Peyer's patch (tissue), 4 donors: ENCODE data around the gene FAM170B. TPM values are rescaled to one million over a fixed set of nuclear protein-coding genes. Genes with fewer than 3 reads are reported as not detected.

Experiments
- DNase-seq, 3 donors: peaks; one replicate each; pipeline ENCODE4 v3.0.0-alpha.2; 2017 to 2019
- H3K27ac ChIP-seq, 4 donors: fragments of 200-600 bp; sonication (generic); one replicate each; pipeline ENCODE4 v1.5.1; 2016 to 2019
- H3K27me3 ChIP-seq, 2 donors: fragments of 200-600 bp; sonication (generic); one replicate each; pipeline ENCODE4 v1.5.1; 2019
- H3K36me3 ChIP-seq, 3 donors: fragments of 200-600 bp; sonication (generic); one replicate each; pipeline ENCODE4 v1.5.1; 2016 to 2019
- H3K4me1 ChIP-seq, 4 donors: fragments of 200-600 bp; sonication (generic); one replicate each; pipeline ENCODE4 v1.5.1; 2016 to 2019
- H3K4me3 ChIP-seq, 4 donors: fragments of 200-600 bp; sonication (generic); 1 replicate in 3 of 4; 2 replicates in 1 of 4; pipeline ENCODE4 v1.5.1; 2016 to 2019; ENCODE audit warnings: mild to moderate bottlenecking in 1 of 4
- H3K9me3 ChIP-seq, 4 donors: fragments of 200-600 bp; sonication (generic); one replicate each; pipeline ENCODE4 v1.5.1; 2016 to 2019; ENCODE audit warnings: mild to moderate bottlenecking in 1 of 4
- POLR2A ChIP-seq, 2 donors: fragments of 450-650 bp; IDR thresholded peaks; one replicate each; pipeline ENCODE4 v1.5.1; 2017; ENCODE audit warnings: antibody characterized with exemption in 2 of 2, mild to moderate bottlenecking in 2 of 2, moderate library complexity in 2 of 2
- total RNA-seq, 4 donors: library from RNA; depleted of rRNA; stranded (reverse); fragments of >200 nt; gene quantifications; one replicate each; pipeline ENCODE4 v1.1.0, GENCODE V29; 2016
- TF ChIP-seq, protein P1 (sequence below), 6 experiments: fragments of 450-650 bp in 4 of 6; fragments of 200-600 bp in 2 of 6; sonication (generic) in 1 of 6; IDR thresholded peaks; one replicate each; pipeline ENCODE4 v1.5.1; 2017 to 2019; ENCODE audit warnings: antibody characterized with exemption in 6 of 6, mild to moderate bottlenecking in 3 of 6, moderate library complexity in 1 of 6

The FAM170B gene
- total RNA-seq, 4 donors from 2014 or later: not detected

DNA sequence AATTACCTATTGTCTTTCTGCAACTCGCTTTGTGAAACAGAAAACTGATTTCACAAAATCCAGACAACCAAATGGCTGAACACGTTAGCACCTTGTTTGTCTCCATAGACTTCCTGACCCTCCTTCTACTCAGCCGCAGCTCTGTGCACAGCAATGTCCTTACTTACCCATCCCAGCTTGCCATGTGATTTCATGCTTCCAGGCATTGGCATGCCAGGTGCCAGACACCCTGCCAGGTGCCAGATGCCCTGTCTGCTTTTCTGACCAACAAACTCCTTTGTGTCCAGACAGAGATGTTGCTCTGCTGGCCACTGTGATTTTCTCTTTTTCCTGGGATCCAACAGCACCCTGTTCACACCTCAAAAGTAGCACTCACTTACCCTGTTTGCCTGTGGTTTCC, 16.1 kb upstream of the FAM170B start:
- H3K36me3 ChIP-seq: no peaks in the 10 kb centered on the region
- no peak overlapping the region for H3K4me3 ChIP-seq
- no peak for TF ChIP-seq POLR2A (IDR thresholded peaks at IDR 0.05)
- TF ChIP-seq, protein P1, sequence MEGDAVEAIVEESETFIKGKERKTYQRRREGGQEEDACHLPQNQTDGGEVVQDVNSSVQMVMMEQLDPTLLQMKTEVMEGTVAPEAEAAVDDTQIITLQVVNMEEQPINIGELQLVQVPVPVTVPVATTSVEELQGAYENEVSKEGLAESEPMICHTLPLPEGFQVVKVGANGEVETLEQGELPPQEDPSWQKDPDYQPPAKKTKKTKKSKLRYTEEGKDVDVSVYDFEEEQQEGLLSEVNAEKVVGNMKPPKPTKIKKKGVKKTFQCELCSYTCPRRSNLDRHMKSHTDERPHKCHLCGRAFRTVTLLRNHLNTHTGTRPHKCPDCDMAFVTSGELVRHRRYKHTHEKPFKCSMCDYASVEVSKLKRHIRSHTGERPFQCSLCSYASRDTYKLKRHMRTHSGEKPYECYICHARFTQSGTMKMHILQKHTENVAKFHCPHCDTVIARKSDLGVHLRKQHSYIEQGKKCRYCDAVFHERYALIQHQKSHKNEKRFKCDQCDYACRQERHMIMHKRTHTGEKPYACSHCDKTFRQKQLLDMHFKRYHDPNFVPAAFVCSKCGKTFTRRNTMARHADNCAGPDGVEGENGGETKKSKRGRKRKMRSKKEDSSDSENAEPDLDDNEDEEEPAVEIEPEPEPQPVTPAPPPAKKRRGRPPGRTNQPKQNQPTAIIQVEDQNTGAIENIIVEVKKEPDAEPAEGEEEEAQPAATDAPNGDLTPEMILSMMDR (IDR thresholded peaks at IDR 0.05): no peak

DNA sequence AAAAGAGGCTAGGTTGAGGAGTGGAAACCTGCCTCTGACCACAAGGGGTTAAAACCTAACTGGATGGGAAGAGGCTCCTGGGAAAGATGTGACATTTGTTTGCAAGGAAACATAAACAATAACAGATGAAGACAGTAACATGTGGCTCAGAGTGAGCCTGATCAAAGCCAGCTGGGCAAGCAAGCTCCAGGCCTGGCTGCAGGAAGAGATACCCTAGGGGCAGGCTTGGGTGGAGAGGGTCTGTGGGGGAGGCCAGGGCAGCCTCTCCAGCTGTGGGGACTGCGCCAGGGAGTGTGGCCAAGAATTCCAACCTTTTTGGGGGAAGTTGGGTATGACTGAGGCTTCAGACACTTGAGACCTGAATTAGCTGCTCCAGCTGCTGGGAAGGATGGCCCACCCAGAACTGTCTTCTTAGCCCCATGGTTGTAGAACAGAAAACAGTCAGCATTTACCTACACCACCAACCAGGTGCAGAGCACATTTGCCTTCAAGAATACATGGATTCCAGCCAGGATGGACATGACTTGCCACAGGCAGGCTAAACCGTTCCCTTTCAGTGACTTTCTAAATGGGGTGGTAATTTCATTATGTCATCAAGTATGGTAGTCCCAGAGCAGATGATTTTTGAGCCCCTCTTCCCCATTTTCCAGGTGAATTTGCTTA, 10.4 kb upstream of the FAM170B start:
- no peak for DNase-seq
- H3K27ac ChIP-seq: no peak overlapping the region
- TF ChIP-seq, protein P1 (IDR thresholded peaks at IDR 0.05): no peak
- no peak for TF ChIP-seq POLR2A (IDR thresholded peaks at IDR 0.05)
- no peaks in the 10 kb centered on the region for H3K9me3 ChIP-seq
- no peaks in the 10 kb centered on the region for H3K36me3 ChIP-seq
- H3K4me1 ChIP-seq: no peaks in the 10 kb centered on the region
- no peaks in the 10 kb centered on the region for H3K27me3 ChIP-seq
- no peak overlapping the region for H3K4me3 ChIP-seq

More for the DNA sequence above, 16.1 kb upstream of the FAM170B start:
- DNase-seq: no peak
- H3K27me3 ChIP-seq: no peaks in the 10 kb centered on the region
- no peaks in the 10 kb centered on the region for H3K9me3 ChIP-seq
- H3K4me1 ChIP-seq: no peaks in the 10 kb centered on the region
- H3K27ac ChIP-seq: no peak overlapping the region

DNA sequence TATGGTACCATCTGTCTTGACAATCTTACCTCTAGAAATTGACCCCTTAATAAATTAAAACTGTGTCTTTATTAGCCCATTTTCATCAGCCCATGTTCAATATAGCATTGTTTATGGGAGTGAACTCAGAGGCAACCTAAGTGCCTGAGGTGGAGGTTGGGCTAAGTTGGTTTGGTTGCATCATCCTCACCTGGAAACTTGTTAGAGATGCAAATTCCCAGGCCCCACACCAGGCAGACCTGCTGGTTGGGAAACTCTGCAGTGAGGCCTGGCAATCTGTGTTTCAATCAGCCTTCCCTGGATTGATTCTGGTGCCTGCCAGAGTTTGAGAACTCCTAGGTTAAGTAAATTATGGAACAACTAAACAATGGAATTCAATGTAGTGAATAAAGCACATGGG, 9.4 kb upstream of the FAM170B start:
- H3K36me3 ChIP-seq: no peaks in the 10 kb centered on the region
- H3K4me1 ChIP-seq: no peaks in the 10 kb centered on the region
- H3K4me3 ChIP-seq: no peak overlapping the region
- no peaks in the 10 kb centered on the region for H3K9me3 ChIP-seq
- TF ChIP-seq, protein P1 (IDR thresholded peaks at IDR 0.05): no peak
- no peak for TF ChIP-seq POLR2A (IDR thresholded peaks at IDR 0.05)
- H3K27me3 ChIP-seq: no peaks in the 10 kb centered on the region
- no peak for DNase-seq
- no peak overlapping the region for H3K27ac ChIP-seq

DNA sequence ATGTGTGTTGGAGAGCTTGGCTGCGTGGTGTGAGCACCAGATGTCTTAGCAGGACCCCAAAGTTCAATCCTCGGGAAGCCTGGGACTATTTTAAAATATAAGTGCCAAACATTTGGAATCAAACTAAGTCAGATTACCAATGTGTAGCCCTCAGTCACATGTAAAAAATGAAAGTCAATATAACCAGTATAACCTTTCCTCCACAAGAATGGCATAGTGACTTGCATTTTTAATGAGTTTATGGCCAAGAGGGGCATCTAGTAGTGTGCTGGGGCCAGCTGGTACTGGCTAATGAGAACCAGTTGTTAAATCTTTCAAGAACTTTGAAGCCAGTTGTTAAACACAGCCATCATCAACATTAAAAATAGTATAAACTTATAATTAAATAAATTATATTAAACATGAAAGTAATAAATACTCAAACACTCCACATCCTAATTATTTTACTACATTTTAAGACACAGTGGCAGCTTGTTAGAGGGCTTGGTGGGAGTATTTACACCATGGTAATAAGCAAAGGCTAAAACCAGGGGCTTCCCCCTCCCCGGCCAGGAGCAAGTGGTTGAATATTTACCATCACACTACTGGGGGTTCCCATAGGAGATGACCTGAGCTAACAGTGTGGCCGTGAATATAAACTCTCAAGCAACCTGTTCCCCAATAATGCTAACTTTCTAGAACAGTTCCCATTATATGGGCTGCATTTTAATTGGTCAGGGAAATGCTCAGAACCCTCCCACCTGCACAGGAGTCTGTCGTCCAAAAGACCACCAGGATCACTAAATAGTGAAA, 7.9 kb upstream of the FAM170B start:
- Histone ChIP-seq H3K36me3 (no peaks in the 10 kb centered on the region), H3K27me3 (no peaks in the 10 kb centered on the region), H3K4me1 (no peaks in the 10 kb centered on the region), H3K27ac (no peak overlapping the region), H3K9me3 (no peaks in the 10 kb centered on the region), H3K4me3 (no peak overlapping the region)
- DNase-seq: no peak
- TF ChIP-seq, protein P1 (IDR thresholded peaks at IDR 0.05): no peak
- TF ChIP-seq POLR2A (IDR thresholded peaks at IDR 0.05): no peak

DNA sequence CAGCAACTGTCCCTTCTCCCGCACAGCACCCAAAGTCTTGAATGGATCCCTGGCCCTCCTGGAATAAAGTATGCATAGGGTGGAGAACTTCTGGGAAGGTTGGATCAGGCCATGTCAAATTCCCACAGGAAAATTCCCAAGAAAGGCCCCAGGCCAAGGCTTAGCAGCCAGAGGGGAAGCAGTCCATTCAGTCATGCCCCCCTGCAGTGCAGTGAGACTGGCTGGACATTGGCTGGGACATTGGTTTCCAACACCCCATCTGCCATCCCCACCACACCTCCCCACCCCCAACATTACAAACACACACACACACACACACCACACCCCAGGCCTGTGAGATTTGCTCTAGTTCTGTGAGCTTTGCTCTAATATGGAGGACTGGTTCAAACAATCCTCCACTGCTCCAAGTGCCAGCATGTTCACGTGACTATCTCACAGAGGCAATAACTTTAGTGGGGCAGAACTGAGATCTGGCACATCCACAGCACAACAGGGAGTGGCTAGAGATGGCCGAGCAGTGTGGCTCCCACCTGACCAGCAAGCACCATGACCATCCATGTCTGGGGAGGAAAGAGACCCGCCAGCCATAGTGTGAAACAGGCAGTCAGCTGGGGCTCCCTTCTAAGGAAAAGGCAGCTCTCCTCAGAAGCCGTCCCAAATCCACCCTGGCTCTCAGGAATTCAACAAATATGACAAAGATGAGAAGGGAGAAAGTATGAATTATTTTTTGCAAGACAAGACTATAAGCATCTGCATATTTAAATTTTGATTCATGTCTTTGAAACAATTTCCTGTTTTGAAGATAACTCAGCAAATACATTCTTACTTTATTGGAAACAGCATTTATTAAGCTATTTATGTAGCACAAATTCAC, 6.7 kb upstream of the FAM170B start:
- Histone ChIP-seq H3K9me3 (no peaks in the 10 kb centered on the region), H3K4me3 (no peak overlapping the region), H3K36me3 (no peaks in the 10 kb centered on the region), H3K27me3 (no peaks in the 10 kb centered on the region), H3K4me1 (no peaks in the 10 kb centered on the region), H3K27ac (peak overlapping the region in 1 of 4 donors; percentile 53)
- no peak for DNase-seq
- TF ChIP-seq, protein P1 (IDR thresholded peaks at IDR 0.05): no peak
